Fibroblast of peridontal ligament (primary cell): ENCODE data around the gene FDCSP.
"Not testable (repeated sequence)": the region's sequence is repeated elsewhere in the genome, so short reads cannot be mapped to it uniquely, and the experiment has no call there.

Experiments
- DNase-seq: peaks from one replicate; pipeline ENCODE4 v3.0.0-alpha.2; 2010; ENCODE audit errors: extremely low read depth

The FDCSP gene

GRCh38 chr4:70239131-70239883 lies 13.4 kb downstream of the FDCSP start:
- DNase-seq: no peak

GRCh38 chr4:70239884-70240591 lies 14.1 kb downstream of the FDCSP start:
- DNase-seq: no peak

GRCh38 chr4:70242297-70242696 lies 16.4 kb downstream of the FDCSP start, which contains the start of gene CSN3:
TSS of gene CSN3 (plus strand) at chr4:70242597. CDS start at chr4:70244820, 2,223 bp downstream.
- DNase-seq: not testable (repeated sequence)

- DNase-seq: no peak
Measured at GRCh38 chr4:70243091-70243490, 17.2 kb downstream of the FDCSP start.

GRCh38 chr4:70251250-70251944 lies 25.5 kb downstream of the FDCSP start:
- no peak for DNase-seq

- no peak for DNase-seq
Measured at GRCh38 chr4:70251945-70252277, 26.0 kb downstream of the FDCSP start.

GRCh38 chr4:70269674-70270073 lies 43.8 kb downstream of the FDCSP start:
- DNase-seq: no peak

- no peak for DNase-seq
Measured at GRCh38 chr4:70277121-70277520, 51.2 kb downstream of the FDCSP start.

GRCh38 chr4:70280567-70280966 lies 54.6 kb downstream of the FDCSP start:
- no peak for DNase-seq
